Liver (tissue), 9 donors: ENCODE measurements around the gene PLP1. TPM values are rescaled to one million over a fixed set of nuclear protein-coding genes. Genes with fewer than 3 reads are reported as not detected.
"Not testable (repeated sequence)": the region's sequence is repeated elsewhere in the genome, so short reads cannot be mapped to it uniquely, and the experiment has no call there.

Experiments used
- DNase-seq: peaks from one replicate; pipeline ENCODE4 v3.0.0-alpha.2; 2017; ENCODE audit warnings: low spot score
- H3K27ac ChIP-seq, 2 donors: one replicate each; pipeline ENCODE4 v1.7.0; 2013; ENCODE audit warnings: inconsistent platforms in 2 of 2, low read length in 2 of 2, control low read depth in 1 of 2, low read depth in 1 of 2, mild to moderate bottlenecking in 1 of 2
- H3K27me3 ChIP-seq, 4 donors: one replicate each; pipeline versions ENCODE4 v1.6.1 to v1.7.0; 2013; ENCODE audit warnings: low read length in 3 of 4, inconsistent platforms in 1 of 4, mild to moderate bottlenecking in 1 of 4, moderate library complexity in 1 of 4; ENCODE audit not compliant: control insufficient read depth in 4 of 4, insufficient read depth in 4 of 4
- H3K36me3 ChIP-seq, 4 donors: one replicate each; pipeline versions ENCODE4 v1.6.1 to v1.7.0; 2013; ENCODE audit warnings: low read length in 3 of 4, mild to moderate bottlenecking in 3 of 4, low read depth in 1 of 4, moderate library complexity in 1 of 4; ENCODE audit not compliant: control insufficient read depth in 4 of 4, insufficient read depth in 3 of 4
- H3K4me1 ChIP-seq, 4 donors: one replicate each; pipeline versions ENCODE4 v1.6.1 to v1.7.0; 2013; ENCODE audit warnings: low read length in 3 of 4, mild to moderate bottlenecking in 3 of 4, moderate library complexity in 1 of 4; ENCODE audit not compliant: control insufficient read depth in 4 of 4, insufficient read depth in 4 of 4
- H3K4me3 ChIP-seq, 3 donors: one replicate each; pipeline versions ENCODE4 v1.6.1 to v1.7.0; 2013; ENCODE audit warnings: low read length in 3 of 3, control low read depth in 1 of 3, low read depth in 1 of 3, mild to moderate bottlenecking in 1 of 3
- H3K9ac ChIP-seq, 2 donors: one replicate each; pipeline ENCODE4 v1.7.0; 2013; ENCODE audit warnings: low read length in 2 of 2, mild to moderate bottlenecking in 2 of 2, moderate library complexity in 2 of 2, control low read depth in 1 of 2, low read depth in 1 of 2
- H3K9me3 ChIP-seq, 4 donors: one replicate each; pipeline versions ENCODE4 v1.6.1 to v1.7.0; 2013; ENCODE audit warnings: low read length in 3 of 4; ENCODE audit not compliant: control insufficient read depth in 4 of 4
- EGR1 ChIP-seq, 2 donors: IDR thresholded peaks; 2 replicates each; pipeline ENCODE4 v1.6.1; 2016 to 2018; ENCODE audit warnings: antibody characterized with exemption in 2 of 2, low read depth in 2 of 2
- FOXA1 ChIP-seq: IDR thresholded peaks from 2 replicates; pipeline ENCODE4 v1.6.1; 2016; ENCODE audit warnings: antibody characterized with exemption
- FOXA2 ChIP-seq: IDR thresholded peaks from 2 replicates; pipeline ENCODE4 v1.6.1; 2016; ENCODE audit warnings: antibody characterized with exemption
- HNF4A ChIP-seq, 2 donors: conservative IDR thresholded peaks; 2 replicates each; pipeline ENCODE4 v1.6.1; 2016; ENCODE audit warnings: antibody characterized with exemption in 2 of 2, mild to moderate bottlenecking in 2 of 2
- HNF4G ChIP-seq: IDR thresholded peaks from 2 replicates; pipeline ENCODE4 v1.6.1; 2016; ENCODE audit warnings: antibody characterized with exemption
- JUND ChIP-seq, 2 donors: IDR thresholded peaks; 2 replicates each; pipeline ENCODE4 v1.6.1; 2016; ENCODE audit warnings: antibody characterized with exemption in 2 of 2
- NR2F2 ChIP-seq: IDR thresholded peaks from 2 replicates; pipeline ENCODE4 v1.6.1; 2016; ENCODE audit warnings: antibody characterized with exemption
- RAD21 ChIP-seq, 2 donors: IDR thresholded peaks; 2 replicates each; pipeline ENCODE4 v1.6.1; 2016; ENCODE audit warnings: antibody characterized with exemption in 2 of 2, mild to moderate bottlenecking in 2 of 2
- RXRA ChIP-seq, 2 donors: IDR thresholded peaks; 2 replicates each; pipeline ENCODE4 v1.6.1; 2017 to 2018; ENCODE audit warnings: antibody characterized with exemption in 2 of 2, mild to moderate bottlenecking in 1 of 2
- TAF1 ChIP-seq: conservative IDR thresholded peaks from 2 replicates; pipeline ENCODE4 v1.6.1; 2016; ENCODE audit warnings: antibody characterized with exemption, mild to moderate bottlenecking
- WGBS: extraction: QIAGEN DNeasy Blood & Tissue Kit; methylation state at CpG from one replicate; pipeline ENCODE4 v1.1.7; 2013; 5-methylcytosine and 5-hydroxymethylcytosine counted together
- polyA plus RNA-seq, 2 donors: library from polyadenylated mRNA; stranded (reverse) in 1 of 2; unstranded in 1 of 2; fragments of 200-250 nt in 1 of 2; fragments of >200 nt in 1 of 2; fragmentation: Nextera tagmentation in 1 of 2; extraction: Ambion mirVana in 1 of 2; gene quantifications; one replicate each; pipeline versions ENCODE4 v1.2.1 to v1.2.3, GENCODE V29; 2013 to 2015
- total RNA-seq, 2 donors: library from RNA; depleted of rRNA; stranded (reverse); fragments of >200 nt; gene quantifications; one replicate each; pipeline ENCODE4 v1.2.3, GENCODE V29; 2014
- TF ChIP-seq, protein P1 (sequence below): IDR thresholded peaks from 2 replicates; pipeline ENCODE4 v1.6.1; 2016; ENCODE audit warnings: antibody characterized with exemption
- TF ChIP-seq, protein P2 (sequence below): IDR thresholded peaks from 2 replicates; pipeline ENCODE4 v1.6.1; 2016; ENCODE audit warnings: antibody characterized with exemption
- TF ChIP-seq, protein P3 (sequence below): fragments of 150-350 bp; IDR thresholded peaks from 2 replicates; pipeline ENCODE4 v1.5.1; 2017; ENCODE audit warnings: improper control_type of control experiment, low read depth, low read length; ENCODE audit not compliant: missing input control
- TF ChIP-seq, protein P4 (sequence below): IDR thresholded peaks from 2 replicates; pipeline ENCODE4 v1.6.1; 2016; ENCODE audit warnings: antibody characterized with exemption, mild to moderate bottlenecking
- TF ChIP-seq, protein P5 (sequence below): IDR thresholded peaks from 2 replicates; pipeline ENCODE4 v1.6.1; 2016; ENCODE audit warnings: antibody characterized with exemption
- donor health status: healthy.
- donor health status: healthy.
- donor health status: healthy.
- donor health status: healthy.
- donor health status: healthy.

The PLP1 gene
- total and polyA plus RNA-seq, 4 donors: 0.09 to 0.81 (median 0.45) TPM

DNA sequence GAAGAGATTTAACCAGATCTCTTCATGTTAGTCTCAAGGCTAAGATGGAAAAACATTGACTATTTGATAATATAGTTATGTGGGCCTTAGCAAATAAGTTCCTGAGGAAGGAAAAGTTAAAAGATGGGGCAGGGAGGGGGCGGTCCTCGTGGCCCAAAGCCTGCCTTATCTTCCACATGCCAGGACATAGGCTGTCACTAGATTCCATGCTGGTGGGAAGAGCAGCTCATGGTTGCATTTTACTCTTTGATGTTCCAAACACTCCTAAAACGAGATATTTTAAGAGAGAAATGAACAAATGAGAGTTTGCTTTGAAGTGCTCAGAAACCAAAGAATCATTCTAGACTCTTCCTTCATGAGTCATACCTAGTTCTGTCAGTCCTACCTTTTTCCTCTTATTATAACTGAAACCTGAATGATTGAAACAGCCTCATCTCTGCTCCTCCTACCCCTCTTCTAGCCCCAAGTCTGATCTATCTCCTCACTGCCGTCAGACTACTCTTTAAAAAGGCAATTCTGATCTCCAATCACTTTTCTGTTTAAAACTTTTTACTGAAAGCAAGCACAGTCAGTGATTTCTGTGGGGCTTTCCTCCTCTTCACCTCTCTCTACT is 30.3 kb downstream of the PLP1 start:
- TF ChIP-seq RXRA (IDR thresholded peaks at IDR 0.05): no peak
- TF ChIP-seq NR2F2: no peak
- TF ChIP-seq, protein P1, sequence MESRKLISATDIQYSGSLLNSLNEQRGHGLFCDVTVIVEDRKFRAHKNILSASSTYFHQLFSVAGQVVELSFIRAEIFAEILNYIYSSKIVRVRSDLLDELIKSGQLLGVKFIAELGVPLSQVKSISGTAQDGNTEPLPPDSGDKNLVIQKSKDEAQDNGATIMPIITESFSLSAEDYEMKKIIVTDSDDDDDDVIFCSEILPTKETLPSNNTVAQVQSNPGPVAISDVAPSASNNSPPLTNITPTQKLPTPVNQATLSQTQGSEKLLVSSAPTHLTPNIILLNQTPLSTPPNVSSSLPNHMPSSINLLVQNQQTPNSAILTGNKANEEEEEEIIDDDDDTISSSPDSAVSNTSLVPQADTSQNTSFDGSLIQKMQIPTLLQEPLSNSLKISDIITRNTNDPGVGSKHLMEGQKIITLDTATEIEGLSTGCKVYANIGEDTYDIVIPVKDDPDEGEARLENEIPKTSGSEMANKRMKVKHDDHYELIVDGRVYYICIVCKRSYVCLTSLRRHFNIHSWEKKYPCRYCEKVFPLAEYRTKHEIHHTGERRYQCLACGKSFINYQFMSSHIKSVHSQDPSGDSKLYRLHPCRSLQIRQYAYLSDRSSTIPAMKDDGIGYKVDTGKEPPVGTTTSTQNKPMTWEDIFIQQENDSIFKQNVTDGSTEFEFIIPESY: no peak
- TF ChIP-seq, protein P2, sequence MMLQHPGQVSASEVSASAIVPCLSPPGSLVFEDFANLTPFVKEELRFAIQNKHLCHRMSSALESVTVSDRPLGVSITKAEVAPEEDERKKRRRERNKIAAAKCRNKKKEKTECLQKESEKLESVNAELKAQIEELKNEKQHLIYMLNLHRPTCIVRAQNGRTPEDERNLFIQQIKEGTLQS: no peak
- TF ChIP-seq HNF4A (conservative IDR thresholded peaks at IDR 0.05): no peak
- no peak for TF ChIP-seq FOXA2
- TF ChIP-seq, protein P3, sequence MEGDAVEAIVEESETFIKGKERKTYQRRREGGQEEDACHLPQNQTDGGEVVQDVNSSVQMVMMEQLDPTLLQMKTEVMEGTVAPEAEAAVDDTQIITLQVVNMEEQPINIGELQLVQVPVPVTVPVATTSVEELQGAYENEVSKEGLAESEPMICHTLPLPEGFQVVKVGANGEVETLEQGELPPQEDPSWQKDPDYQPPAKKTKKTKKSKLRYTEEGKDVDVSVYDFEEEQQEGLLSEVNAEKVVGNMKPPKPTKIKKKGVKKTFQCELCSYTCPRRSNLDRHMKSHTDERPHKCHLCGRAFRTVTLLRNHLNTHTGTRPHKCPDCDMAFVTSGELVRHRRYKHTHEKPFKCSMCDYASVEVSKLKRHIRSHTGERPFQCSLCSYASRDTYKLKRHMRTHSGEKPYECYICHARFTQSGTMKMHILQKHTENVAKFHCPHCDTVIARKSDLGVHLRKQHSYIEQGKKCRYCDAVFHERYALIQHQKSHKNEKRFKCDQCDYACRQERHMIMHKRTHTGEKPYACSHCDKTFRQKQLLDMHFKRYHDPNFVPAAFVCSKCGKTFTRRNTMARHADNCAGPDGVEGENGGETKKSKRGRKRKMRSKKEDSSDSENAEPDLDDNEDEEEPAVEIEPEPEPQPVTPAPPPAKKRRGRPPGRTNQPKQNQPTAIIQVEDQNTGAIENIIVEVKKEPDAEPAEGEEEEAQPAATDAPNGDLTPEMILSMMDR: no peak
- TF ChIP-seq JUND (IDR thresholded peaks at IDR 0.05): no peak
- TF ChIP-seq EGR1 (IDR thresholded peaks at IDR 0.05; ENCODE audit: low read depth in 2 of 2): no peak
- no peak for TF ChIP-seq FOXA1
- no peak for TF ChIP-seq RAD21 (IDR thresholded peaks at IDR 0.05)
- no peak for TF ChIP-seq TAF1
- TF ChIP-seq, protein P4, sequence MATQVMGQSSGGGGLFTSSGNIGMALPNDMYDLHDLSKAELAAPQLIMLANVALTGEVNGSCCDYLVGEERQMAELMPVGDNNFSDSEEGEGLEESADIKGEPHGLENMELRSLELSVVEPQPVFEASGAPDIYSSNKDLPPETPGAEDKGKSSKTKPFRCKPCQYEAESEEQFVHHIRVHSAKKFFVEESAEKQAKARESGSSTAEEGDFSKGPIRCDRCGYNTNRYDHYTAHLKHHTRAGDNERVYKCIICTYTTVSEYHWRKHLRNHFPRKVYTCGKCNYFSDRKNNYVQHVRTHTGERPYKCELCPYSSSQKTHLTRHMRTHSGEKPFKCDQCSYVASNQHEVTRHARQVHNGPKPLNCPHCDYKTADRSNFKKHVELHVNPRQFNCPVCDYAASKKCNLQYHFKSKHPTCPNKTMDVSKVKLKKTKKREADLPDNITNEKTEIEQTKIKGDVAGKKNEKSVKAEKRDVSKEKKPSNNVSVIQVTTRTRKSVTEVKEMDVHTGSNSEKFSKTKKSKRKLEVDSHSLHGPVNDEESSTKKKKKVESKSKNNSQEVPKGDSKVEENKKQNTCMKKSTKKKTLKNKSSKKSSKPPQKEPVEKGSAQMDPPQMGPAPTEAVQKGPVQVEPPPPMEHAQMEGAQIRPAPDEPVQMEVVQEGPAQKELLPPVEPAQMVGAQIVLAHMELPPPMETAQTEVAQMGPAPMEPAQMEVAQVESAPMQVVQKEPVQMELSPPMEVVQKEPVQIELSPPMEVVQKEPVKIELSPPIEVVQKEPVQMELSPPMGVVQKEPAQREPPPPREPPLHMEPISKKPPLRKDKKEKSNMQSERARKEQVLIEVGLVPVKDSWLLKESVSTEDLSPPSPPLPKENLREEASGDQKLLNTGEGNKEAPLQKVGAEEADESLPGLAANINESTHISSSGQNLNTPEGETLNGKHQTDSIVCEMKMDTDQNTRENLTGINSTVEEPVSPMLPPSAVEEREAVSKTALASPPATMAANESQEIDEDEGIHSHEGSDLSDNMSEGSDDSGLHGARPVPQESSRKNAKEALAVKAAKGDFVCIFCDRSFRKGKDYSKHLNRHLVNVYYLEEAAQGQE: no peak
- TF ChIP-seq HNF4G: no peak
- TF ChIP-seq, protein P5, sequence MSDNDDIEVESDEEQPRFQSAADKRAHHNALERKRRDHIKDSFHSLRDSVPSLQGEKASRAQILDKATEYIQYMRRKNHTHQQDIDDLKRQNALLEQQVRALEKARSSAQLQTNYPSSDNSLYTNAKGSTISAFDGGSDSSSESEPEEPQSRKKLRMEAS: no peak
- no peaks in the 10 kb centered on the region for H3K4me1 ChIP-seq
- no peaks in the 10 kb centered on the region for H3K9me3 ChIP-seq
- WGBS: 65% methylated on average over 4 of the region's 4 CpGs
- H3K27me3 ChIP-seq: no peaks in the 10 kb centered on the region
- H3K36me3 ChIP-seq: no peaks in the 10 kb centered on the region
- no peak overlapping the region for H3K4me3 ChIP-seq
- no peak overlapping the region for H3K27ac ChIP-seq
- DNase-seq: no peak
- H3K9ac ChIP-seq: no peak overlapping the region

DNA sequence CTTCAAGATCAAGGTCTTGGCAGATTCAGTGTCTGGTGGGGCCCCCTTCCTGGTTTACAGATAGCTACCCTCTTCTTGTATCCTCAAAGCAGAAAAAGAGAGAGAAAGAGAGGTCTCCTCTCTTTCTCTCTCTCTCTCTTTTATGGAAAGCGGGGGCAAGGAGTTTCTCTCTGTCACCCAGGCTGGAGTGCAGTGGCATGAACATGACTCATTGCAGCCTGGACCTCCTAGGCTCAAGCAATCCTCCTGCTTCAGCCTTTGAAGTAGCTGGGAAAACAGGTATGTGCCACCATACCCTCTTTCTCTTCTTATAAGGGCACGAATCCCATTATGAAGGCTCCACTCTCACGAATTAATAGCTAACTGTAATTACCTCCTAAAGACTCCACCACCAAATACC is 35.2 kb downstream of the PLP1 start:
- Histone ChIP-seq H3K9ac (no peak overlapping the region), H3K9me3 (no peaks in the 10 kb centered on the region), H3K27ac (no peak overlapping the region), H3K36me3 (no peaks in the 10 kb centered on the region), H3K4me3 (no peak overlapping the region), H3K4me1 (no peaks in the 10 kb centered on the region), H3K27me3 (no peaks in the 10 kb centered on the region)
- DNase-seq: no peak
- WGBS: 75% methylated on average over 3 of the region's 3 CpGs
- TF ChIP-seq, protein P1: no peak
- TF ChIP-seq TAF1 (no peak), HNF4A (conservative IDR thresholded peaks at IDR 0.05) (no peak), JUND (IDR thresholded peaks at IDR 0.05) (no peak), RAD21 (IDR thresholded peaks at IDR 0.05) (no peak), FOXA2 (no peak)
- TF ChIP-seq, protein P5: no peak
- TF ChIP-seq, protein P2: no peak

DNA sequence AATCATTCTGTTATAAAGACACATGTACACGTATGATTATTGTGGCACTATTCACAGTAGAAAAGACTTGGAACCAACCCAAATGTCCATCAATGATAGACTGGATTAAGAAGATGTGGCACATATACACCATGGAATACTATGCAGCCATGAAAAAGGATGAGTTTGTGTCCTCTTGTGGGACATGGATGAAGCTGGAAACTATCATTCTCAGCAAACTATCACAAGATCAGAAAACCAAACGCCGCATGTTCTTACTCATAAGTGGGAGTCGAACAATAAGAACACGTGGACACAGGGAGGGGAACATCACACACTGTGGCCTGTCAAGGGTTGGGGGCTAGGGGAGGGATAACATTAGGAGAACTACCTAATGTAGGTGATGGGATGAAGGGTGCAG is 40.5 kb downstream of the PLP1 start:
- 41% methylated on average over 5 of the region's 5 CpGs for WGBS
- not testable (repeated sequence) for H3K36me3 ChIP-seq, DNase-seq, H3K27me3 ChIP-seq, H3K4me1 ChIP-seq, H3K9me3 ChIP-seq, H3K9ac ChIP-seq, H3K4me3 ChIP-seq, H3K27ac ChIP-seq
